Hematopoietic multipotent progenitor cell (in vitro differentiated cells): ENCODE results near the gene TM9SF1. TPM values are rescaled to one million over a fixed set of nuclear protein-coding genes. Genes with fewer than 3 reads are reported as not detected.

Experiments
- DNase-seq, 3 donors: peaks; one replicate each; pipeline ENCODE4 v3.0.0-alpha.2; 2011 to 2015; ENCODE audit warnings: low read depth in 2 of 3, low spot score in 2 of 3
- total RNA-seq: library from RNA; depleted of rRNA; stranded (reverse); fragments of >200 nt; gene quantifications from one replicate; pipeline ENCODE4 v1.2.3, GENCODE V29; 2012

TM9SF1 gene
- total RNA-seq, 1 donor, result 64.9 TPM

DNA sequence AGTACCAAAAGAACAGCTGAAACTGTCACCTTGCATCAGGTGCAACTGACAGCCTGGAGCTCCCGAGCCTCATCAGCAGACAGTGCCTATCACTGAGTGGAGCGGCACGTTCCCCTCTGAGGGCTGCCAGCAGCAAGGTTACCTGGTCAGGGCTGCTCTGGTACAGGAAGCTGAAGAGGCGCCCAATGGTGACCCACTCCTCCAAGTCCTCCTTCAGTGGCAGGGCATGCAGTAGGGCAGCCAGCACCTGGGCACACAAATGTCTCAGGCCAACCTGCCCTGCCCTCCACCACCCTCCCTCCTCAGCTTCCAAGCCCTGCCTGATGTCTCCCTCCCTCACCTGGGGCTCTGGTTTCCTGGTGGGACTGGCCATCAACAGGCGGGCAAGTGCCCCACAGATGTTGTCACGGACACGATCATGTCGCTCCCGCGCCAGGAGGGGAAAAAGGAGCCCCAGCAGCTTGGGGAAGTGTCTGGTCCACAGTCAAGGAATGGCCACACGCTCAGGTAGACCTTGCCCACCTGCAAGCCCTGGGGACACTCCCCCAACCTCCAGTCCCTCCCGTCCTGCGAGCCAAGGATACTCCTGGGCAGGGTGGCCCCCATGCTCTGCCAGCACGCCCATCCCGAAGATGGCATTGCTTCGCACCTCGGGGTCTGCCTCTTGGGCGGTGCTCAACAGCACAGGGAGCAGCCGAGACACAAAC is 13.7 kb downstream of the TM9SF1 start:
- DNase-seq, result no peak

DNA sequence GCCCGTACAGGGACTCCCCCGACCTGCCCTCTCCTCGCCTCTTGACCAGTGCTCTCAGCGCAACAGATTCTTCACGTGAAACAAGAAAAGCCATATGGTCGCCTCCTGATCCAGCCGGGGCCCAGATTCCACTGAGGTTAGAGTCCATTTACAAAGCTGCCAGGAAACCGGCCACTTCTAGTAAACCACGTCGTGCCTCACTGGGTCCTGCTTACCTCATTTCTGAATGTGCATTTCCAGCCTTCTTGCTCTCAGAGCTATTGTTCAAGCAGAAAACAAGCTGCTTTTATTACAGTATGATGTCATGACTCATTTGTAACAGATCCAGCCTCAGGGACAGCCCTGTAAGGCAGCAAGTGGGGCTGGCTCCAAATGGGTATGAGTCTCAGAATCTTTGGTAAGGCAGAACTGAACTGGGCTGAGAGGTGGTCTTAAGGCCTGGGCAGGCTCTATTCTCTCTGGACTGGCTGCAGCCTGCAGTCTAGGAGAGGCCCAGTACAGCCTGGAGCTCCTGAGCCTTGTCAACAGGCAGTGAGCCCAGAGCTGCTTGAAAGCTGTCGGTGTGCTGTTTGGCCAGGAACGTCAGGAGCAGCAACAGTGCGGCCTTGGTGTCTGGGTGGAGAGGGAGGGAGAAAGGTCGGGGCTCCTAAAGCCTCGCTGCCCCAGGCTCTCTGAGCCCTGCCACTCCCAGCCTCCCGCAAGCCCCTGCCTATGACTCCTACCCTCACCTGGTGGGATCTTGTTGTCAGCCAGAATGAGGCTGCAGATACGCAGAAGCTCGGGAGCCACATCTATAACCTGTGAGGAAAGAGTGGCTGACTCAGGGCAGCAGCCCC is 15.1 kb downstream of the TM9SF1 start:
- DNase-seq, result no peak

DNA sequence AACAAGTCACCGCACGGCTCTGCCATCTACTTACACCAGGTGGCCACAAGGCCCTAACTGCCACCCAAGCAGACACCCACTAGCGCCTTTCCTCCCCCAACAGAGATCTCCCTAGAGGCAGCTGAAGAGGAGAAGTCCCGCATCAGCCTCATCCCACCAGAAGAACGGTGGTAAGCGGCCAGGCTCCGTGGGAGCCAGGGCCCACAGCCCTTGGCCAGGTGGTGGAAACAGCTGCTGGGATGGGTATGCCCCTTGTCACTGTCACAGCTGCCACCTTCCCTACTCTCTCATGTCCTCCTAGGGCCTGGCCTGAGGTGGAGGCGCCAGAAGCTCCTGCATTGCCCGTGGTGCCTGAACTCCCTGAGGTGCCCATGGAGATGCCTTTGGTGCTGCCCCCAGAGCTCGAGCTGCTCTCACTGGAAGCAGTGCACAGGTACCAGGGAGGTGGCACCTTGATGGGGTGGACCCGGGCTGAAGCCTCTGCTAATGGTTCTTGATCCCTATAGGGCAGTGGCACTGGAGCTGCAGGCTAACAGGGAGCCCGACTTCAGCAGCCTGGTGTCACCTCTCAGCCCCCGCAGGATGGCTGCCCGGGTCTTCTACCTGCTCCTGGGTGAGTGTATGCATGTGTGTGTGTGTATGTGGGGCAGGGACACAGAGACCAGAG is 15.8 kb downstream of the TM9SF1 start:
- no peak for DNase-seq

DNA sequence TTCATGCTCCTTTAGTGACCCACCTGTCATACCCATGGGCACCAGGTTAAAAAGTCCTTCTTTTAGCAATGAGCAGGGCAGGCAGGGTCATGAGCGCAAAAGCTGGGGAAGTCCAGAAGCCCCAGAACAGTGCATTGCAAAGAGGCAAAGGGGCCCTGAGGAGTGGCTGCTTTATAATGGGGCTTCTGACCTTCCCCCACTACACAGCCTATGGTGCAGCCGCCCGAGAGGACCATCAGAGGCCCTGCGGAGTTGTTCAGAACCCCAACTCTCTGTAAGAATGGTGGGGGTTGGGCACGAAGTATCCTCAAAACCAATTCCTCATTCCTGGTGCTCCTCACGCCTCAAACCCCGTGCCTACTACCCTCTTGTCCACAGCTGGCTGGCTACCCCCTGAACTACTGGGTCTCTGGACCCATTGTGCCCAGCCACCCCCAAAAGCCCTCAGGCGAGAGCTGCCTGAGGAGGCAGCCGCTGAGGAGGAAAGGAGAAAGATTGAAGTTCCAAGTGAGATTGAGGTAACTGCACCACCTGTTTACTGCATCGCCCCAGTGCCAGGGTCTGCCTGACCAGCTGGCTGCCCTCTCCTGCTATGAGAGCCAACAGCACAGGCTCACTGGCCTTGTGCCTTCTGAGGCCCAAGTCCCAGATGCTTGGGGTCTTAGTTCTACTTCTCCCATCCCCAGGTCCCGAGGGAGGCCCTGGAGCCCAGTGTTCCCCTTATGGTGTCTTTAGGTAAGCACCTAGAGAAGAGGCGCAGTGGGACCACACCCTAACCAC is 16.7 kb downstream of the TM9SF1 start:
- no peak for DNase-seq

DNA sequence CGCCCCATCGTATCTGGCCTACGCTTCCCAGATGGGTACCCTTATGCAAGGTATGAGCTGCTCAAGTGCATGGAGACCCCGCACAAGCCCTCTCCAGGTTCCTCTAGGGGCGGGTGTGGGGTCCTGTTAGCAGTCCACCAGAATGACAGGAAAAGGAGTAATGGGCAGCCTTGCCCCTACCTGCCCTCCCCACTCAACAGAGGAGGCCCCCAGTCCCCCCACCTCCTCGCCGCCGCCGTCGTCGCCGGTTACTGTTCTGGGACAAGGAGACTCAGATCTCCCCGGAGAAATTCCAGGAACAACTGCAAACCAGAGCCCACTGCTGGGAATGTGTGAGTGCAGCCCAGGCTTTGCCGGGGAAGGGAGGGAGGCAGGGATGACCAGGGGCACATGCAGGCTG is 17.4 kb downstream of the TM9SF1 start:
- no peak for DNase-seq

DNA sequence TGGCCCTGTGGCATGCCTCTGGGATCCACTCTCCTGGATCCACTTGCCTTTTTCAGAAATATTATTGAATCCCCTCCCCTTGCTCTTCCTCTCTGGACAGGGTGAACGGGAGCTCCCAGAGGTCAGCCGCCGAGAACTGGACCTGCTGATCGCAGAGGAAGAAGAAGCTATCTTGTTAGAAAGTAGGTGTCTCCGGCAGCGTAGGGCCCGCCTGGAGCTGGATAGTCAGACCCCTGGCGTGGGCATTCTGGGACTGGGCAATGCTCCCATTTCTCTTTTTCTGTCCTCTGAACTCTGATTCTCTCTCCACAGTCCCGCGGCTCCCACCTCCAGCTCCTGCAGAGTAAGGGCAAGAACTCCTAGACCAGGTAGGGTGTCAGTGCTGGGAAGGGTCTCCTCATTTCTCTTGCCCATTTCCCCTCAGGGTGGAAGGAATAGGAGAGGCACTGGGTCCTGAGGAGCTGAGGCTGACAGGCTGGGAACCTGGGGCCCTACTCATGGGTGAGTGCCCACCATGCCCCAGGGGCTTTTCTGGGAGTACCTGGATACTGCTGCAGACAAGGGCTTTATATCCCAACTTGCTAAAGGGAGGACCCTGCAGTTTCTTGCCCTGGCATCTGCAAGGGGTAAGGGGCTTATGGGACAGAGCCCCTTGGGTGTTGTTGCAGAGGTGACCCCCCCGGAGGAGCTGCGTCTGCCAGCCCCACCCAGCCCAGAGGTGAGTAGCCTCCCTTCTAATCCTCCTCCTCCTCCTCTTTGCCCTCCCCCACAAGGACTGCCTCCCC is 18.0 kb downstream of the TM9SF1 start:
- no peak for DNase-seq

DNA sequence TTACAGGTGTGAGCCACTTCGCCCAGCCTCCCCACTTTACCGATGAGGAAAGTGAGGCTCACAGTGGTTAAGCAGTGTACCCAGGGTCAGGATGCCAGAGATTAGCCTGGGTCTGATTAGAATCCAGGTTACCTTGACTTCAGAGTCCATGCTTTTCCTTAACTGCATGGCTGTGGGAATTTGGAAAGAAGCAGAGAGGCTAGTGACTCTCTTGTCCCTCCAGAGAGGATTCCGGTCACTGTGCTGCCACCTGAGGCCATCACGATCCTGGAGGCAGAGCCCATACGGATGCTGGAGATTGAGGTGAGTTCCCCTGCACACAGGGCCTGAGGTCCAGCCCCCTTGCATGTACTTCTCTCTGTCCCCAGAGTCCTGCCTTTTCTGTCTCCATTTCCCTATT is 18.6 kb downstream of the TM9SF1 start:
- no peak for DNase-seq

DNA sequence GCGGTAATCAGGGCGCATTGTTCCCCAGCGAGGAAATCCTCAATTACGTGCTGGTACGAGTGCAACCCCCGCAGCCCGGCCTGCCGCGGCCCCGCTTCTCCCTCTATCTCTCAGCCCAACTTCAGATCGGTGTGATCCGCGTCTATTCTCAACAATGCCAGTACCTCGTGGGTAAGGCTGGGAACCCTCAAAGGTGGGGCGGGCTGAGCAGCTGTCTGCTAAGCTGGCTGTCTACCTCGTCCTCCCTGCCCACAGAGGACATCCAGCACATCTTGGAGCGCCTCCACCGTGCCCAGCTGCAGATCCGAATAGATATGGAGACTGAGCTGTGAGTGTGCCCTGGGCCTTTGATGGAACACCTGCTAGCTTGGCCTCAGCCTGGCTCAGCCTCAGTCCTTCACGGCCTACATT is 22.4 kb downstream of the TM9SF1 start:
- no peak for DNase-seq

DNA sequence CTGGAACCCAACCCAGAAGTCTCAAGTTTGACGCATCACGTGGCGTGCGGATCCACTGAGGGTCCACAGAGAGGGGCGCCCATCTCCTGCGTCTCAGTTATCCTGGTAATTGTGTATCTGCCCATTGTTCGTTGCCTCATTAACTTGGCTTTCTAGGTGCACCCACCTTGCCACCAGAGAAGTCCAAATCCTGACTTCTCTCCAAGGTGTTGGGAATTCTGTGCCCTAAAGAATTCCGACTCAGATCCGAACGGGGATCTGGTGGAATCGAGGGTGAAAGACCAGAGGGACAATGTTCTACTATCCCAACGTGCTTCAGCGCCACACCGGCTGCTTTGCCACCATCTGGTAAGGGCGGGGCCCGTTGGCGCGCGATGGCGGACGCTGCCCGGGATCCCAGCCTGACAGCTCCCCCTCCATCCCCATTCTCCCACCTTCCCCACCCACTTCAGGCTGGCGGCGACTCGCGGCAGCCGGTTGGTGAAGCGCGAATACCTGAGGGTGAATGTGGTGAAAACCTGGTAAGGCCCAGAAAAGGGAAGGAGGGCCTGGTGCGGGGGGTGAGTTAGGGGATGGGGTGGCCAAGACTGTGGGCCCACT is 22.9 kb downstream of the TM9SF1 start:
- no peak for DNase-seq

DNA sequence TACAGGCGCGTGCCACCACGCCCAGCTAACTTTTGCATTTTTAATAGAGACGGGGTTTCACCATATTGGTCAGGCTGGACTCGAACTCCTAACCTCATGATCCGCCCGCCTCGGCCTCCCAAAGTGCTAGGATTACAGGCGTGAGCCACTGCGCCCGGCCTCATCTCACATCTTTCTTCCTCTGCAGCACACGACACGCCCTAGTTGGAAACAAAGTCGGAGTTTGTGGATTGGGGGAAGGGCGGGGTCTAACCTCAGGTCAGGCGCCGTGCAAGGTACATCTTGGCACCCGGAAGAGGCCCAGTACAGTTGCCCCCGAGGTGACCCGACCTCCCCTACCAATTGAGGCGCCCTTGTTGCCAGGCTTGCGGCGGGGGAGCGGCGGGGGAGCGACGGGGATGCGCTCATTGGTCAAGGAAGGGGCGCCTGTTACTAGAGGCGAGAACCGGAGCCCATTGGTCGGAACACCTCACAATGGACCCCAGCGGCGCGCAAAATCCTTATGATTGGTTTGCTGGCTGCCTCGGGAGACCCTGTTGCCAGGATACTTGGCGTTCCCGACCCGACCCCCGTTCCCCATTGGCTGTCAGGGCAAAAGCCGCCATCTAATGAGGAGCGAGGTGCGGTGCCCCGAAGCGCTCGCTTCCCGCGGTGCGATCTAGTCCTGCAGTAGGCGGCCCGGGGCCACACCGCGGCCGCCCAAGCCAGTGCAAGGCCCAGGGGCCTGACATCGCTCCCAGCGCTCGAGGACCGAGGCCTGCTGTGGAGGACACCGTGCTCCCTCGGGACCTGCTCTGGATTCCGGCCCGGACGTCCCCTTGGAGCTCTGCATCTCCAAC is 23.6 kb downstream of the TM9SF1 start, which contains the start of gene REC8:
TSS of gene REC8 (plus strand) at position 659 of the 839 bp plus-strand sequence. CDS start 473 bp downstream, outside the sequence.
- DNase-seq, result peak in 2 of 3 donors; percentile 98 to 99

DNA sequence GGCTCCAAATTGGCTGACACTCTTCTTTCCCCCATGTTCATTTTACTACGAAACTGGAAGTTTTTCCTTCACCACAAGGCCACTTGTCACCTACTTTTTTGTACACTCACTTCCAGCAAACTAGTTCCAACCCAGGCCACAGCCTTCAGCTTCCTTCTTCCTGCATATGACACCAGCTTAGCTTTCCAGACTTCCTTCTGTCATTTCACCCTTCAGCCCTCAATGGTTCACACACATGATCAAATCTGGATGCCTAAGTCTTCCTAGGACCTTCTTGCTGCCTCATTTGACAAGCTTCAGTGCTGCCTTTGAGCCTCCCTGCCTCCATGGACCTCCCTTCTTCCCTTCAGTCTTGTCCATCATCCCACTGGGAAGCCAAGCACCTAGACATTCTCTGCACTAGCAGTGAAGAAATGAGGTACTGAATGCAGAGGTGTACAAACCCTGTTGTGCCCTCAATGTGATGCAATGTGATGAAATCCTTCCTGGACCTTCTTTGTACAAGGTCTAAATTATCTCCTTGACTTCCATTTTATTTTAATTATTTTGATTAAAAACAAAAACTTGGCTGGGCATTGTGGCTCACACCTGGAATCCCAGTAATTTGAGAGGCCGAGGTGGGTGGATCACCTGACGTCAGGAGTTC is 27.6 kb downstream of the TM9SF1 start:
- DNase-seq, result peak in 1 of 3 donors; percentile 23

DNA sequence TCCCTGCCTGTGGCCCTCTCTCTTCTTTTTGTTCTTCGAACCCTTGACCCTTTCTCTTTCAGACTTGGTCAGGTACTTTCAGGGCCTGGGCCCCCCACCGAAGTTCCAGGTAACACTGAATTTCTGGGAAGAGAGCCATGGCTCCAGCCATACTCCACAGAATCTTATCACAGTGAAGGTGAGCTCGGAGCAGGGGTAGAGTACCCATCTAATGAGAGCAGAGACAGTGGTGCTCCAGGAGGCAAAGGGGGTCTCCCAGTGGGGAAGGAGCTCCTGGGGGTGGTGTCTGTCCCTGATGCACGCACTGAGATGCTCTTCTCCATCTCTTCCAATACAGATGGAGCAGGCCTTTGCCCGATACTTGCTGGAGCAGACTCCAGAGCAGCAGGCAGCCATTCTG is 29.5 kb downstream of the TM9SF1 start:
- DNase-seq, result no peak

DNA sequence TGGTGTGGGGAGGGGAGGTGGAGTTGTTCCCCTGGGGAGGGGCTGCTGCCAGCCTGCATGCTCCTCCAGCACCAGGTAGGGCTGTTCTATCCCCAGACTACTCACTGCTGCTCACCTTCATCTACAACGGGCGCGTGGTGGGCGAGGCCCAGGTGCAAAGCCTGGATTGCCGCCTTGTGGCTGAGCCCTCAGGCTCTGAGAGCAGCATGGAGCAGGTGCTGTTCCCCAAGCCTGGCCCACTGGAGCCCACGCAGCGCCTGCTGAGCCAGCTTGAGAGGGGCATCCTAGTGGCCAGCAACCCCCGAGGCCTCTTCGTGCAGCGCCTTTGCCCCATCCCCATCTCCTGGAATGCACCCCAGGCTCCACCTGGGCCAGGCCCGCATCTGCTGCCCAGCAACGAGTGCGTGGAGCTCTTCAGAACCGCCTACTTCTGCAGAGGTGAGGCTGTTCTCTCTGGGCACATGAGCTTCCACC is 30.7 kb downstream of the TM9SF1 start:
- DNase-seq, result no peak

DNA sequence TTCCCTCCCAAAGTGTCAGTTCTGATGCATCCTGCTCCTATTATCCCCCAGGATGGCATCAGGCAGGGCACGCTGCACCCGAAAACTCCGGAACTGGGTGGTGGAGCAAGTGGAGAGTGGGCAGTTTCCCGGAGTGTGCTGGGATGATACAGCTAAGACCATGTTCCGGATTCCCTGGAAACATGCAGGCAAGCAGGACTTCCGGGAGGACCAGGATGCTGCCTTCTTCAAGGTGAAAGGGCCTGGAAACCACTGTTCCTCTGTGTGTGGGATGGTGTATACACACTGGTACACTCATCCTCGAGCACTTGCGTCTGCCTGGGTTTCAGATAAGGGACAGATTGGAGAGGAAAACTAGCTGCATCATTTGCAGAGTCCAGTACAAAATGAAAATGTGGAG is 33.1 kb downstream of the TM9SF1 start:
- no peak for DNase-seq

DNA sequence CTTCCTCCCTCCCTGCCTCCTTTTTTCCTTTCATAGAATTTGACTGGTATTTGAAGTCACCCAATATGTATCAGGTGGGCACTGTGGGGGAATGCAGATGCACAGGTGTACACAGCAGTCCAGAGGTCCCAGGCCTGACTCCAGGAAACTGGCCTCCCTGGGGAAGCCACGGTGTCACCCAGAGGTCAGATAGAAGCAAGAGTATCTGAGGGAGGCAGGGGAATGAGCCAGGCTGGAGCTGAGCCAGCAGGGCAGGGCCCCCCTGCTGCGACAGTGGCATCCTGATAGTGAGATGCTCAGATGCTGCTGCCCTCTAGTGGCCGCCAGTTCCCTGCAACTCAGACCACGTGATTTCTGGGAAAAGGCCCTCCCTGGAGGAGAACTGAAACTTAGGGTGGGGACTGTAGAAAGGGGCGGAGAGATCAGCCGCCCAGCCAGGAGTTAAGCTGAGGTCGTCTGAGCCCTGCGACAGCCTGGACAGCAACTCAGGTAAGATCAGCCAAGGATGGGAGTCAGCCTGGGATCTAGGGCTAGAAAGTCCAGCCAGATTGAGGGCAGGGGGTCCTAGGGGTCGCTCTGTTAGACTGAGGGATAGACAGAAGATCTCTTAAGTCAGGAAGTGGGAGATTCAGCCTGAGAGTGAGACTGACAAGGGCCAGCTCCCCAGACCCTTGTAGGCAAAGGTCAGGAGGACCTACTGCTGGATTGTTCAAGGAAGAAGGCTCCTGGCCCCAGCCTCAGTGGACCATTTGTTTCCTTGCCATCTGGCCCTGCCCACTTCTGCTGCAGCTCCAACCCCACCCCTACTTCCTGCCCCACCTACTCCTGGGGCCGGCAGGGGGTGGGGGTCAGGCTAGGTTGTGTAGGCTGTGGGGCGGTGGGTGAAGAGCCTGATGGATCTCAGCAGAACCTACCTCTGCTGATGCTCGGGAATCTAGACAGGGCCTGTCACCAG is 34.1 kb downstream of the TM9SF1 start, which contains the start of gene IRF9:
TSS of gene IRF9 (plus strand) at position 416 of the 955 bp plus-strand sequence. CDS start 880 bp downstream, outside the sequence.
- peak; percentile 95 to 98 (median 97) for DNase-seq

DNA sequence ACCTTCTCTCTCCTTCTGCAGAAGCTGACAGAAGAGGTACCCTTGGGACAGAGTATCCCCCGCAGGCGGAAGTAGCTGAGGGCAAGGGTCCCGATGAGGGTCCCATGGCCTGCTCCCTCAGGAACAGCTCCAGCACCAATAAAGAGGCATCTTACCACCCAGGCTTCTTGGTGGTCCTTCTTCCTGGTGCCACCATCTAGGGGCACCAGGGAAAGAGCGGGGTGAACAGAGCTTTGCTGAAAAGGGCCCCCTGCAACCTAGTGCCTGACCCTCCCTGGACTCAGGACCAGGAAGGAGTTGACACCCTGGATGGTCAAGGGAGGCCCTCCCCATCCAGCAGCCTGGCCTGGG is 34.8 kb downstream of the TM9SF1 start:
- DNase-seq, result no peak
